T-helper 2 cell treated with Interferon-gamma antibody and Interleukin-4, amounts not matched to agents 5 μg/mL and 100 μg/mL, for 36 hours (primary cell): ENCODE measurements around the gene FGD2.

ENCODE experiments used
- DNase-seq: peaks from one replicate; pipeline ENCODE4 v3.0.0; 2021; ENCODE audit warnings: low spot score
- H3K27ac Mint-ChIP-seq: one replicate; pipeline ENCODE4 v1.8.0; 2021; ENCODE audit warnings: mild to moderate bottlenecking, mixed read lengths
- H3K27me3 Mint-ChIP-seq: one replicate; pipeline ENCODE4 v1.8.0; 2021; ENCODE audit warnings: low read depth, mixed read lengths
- H3K36me3 Mint-ChIP-seq: one replicate; pipeline ENCODE4 v1.8.0; 2021; ENCODE audit warnings: low read depth, mixed read lengths
- H3K4me1 Mint-ChIP-seq: one replicate; pipeline ENCODE4 v1.8.0; 2021; ENCODE audit warnings: low read depth, mixed read lengths
- H3K4me3 Mint-ChIP-seq: one replicate; pipeline ENCODE4 v1.8.0; 2022; ENCODE audit warnings: mild to moderate bottlenecking, moderate library complexity, mixed read lengths
- H3K9me3 Mint-ChIP-seq: one replicate; pipeline ENCODE4 v1.8.0; 2021; ENCODE audit warnings: mixed read lengths

FGD2 gene

DNA sequence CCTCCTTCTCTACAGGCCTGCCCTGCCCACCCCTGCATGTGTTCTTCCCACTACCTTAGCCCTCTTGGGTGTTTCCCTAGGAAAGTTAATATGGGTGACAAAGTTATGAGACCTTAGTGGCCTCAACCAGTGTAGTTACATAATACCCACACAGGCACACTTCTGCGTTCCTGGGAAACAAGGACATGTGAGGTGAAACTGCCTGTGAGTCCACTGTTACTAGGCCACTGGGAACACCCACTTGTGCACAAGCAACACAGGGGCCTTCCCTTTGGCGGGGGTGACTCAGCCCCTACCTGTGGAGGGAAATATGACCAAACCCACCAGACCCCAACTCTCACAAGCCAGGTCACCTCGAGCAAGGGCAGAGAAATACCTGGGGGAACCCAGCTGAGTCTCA, 38.2 kb upstream of the FGD2 start:
- Mint-ChIP-seq H3K36me3 (peaks cover 41% of the 10 kb centered on the region), H3K4me1 (peaks cover 21% of the 10 kb centered on the region), H3K9me3 (no peaks in the 10 kb centered on the region), H3K27me3 (no peaks in the 10 kb centered on the region), H3K4me3 (no peak overlapping the region), H3K27ac (no peak overlapping the region)
- DNase-seq = no peak

DNA sequence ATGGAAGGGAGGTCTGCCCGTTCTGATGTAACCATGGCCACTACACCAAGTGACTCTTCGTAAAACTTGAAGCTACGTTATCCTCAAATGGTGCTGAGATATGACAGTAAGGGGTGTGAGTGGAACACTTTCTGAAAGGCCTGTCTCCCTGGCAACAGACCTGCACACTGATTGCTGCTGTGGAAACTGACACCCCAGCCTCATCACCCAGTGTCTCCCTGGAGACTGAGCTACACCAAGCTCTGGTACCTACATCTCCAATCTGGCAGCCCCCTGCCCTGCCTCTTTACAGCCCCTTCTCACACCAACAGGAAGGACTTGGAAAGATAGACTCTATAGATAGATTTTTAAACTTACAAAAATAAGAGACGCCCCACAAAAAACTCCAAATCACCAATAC, 37.7 kb upstream of the FGD2 start:
- H3K36me3 Mint-ChIP-seq = peaks cover 46% of the 10 kb centered on the region
- peaks cover 17% of the 10 kb centered on the region for H3K4me1 Mint-ChIP-seq
- H3K9me3 Mint-ChIP-seq = no peaks in the 10 kb centered on the region
- H3K27ac Mint-ChIP-seq = no peak overlapping the region
- no peak overlapping the region for H3K4me3 Mint-ChIP-seq
- no peak for DNase-seq
- no peaks in the 10 kb centered on the region for H3K27me3 Mint-ChIP-seq

DNA sequence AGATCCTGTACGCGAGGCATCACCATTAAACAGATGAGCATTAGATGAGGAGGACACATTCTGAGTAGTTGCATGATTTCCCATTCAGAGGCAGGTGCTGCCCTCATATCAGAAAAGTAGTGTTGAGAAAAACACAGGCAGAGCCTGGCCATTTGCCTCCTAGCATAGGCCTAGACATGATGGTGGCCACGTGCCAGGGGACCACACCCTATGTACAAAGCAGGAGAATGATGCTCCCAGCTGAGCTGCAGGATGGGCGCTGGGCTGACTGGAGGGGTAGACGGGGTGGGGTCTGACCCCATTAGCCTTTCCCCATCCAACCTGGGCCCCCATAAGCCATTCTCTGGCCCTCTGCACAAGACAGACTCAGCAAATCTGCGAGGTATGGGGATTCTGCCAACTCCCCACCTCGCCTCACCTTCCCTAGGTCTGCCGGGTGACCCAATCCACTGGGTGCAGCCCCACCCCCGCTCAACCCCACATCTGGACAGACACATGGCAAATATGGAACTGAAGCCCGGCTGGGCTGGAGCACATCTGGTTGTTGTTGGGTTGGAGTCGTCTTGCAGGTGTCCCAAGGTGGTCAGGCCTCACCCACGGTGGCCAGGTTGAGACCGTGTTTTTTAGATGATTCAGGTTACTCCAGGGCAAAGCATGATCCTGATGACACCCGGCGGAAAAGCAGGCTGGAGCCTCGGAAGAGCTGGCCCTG, 37.0 kb upstream of the FGD2 start:
- Mint-ChIP-seq H3K27me3 (no peaks in the 10 kb centered on the region), H3K4me1 (peaks cover 11% of the 10 kb centered on the region), H3K4me3 (no peak overlapping the region), H3K36me3 (peaks cover 51% of the 10 kb centered on the region), H3K9me3 (no peaks in the 10 kb centered on the region), H3K27ac (no peak overlapping the region)
- no peak for DNase-seq

DNA sequence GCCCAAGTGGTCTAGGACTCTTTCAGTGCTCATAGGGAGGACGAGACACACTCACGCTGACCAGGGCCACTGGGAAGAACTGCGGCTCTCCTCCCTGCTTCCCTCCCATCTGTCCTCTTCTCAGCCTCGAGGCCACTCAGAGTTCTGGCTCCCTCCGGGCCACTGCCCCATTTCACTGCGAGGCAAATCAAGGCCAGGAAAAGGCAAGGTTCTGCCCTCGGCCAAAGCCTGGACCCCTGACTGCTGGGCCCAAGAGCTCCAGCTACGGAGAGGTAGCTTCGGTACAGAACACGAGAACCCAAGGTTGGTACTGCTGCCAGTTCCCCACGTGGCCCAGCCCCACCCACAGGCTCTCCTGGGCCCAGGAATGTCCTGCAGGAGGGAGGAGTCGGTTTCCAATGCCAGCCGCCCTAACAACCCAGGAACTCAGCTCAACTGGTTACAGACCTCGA, 36.2 kb upstream of the FGD2 start:
- H3K9me3 Mint-ChIP-seq = no peaks in the 10 kb centered on the region
- peaks cover 59% of the 10 kb centered on the region for H3K36me3 Mint-ChIP-seq
- no peaks in the 10 kb centered on the region for H3K27me3 Mint-ChIP-seq
- H3K4me1 Mint-ChIP-seq = peaks cover 3% of the 10 kb centered on the region
- no peak overlapping the region for H3K4me3 Mint-ChIP-seq
- no peak for DNase-seq
- H3K27ac Mint-ChIP-seq = no peak overlapping the region

DNA sequence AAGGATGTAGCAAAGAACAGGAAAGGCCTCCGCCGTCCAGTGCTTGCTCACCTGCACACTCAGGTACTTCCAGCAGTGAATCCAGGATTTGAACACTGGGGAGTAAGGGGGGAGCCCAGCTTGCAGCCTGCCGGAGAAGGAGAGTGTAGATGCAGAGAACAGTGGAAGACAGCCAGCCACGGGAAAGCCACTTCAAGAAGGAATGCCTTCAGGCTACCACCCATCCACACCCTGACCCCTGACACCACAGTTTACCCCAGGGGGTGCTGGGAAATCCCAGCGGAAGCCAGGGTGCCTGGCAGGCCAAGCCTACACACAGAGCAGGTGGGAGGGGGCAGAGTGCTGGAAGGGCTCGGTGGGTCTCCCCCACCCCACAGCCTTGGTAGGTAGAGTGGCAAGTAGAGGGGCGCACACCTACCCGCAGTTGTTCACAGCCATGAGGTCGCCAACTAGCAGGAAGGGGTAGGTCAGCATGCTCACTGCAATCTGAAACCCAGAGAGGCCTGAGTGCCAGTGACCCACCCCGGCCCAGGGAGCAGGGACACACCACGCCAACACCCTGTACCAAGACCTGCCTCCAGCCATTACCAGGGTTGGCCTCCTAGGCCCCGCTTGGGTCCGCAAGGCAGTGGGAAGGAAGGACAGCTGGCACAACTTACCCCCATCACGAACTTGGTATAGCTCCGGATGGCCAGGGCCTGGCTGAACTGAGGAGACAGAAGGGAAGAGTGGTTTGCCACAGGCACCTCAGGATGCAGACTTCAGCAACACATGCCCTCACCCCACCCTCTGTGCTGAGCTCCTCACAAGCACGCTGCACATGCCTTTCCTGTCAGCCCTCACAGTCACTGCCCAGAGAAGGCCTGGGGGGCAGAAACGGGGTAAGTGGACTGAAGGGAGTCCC, 35.2 kb upstream of the FGD2 start:
- Mint-ChIP-seq H3K36me3 (peaks cover 66% of the 10 kb centered on the region), H3K9me3 (no peaks in the 10 kb centered on the region), H3K4me3 (no peak overlapping the region), H3K27ac (no peak overlapping the region), H3K27me3 (no peaks in the 10 kb centered on the region), H3K4me1 (no peaks in the 10 kb centered on the region)
- DNase-seq = no peak

DNA sequence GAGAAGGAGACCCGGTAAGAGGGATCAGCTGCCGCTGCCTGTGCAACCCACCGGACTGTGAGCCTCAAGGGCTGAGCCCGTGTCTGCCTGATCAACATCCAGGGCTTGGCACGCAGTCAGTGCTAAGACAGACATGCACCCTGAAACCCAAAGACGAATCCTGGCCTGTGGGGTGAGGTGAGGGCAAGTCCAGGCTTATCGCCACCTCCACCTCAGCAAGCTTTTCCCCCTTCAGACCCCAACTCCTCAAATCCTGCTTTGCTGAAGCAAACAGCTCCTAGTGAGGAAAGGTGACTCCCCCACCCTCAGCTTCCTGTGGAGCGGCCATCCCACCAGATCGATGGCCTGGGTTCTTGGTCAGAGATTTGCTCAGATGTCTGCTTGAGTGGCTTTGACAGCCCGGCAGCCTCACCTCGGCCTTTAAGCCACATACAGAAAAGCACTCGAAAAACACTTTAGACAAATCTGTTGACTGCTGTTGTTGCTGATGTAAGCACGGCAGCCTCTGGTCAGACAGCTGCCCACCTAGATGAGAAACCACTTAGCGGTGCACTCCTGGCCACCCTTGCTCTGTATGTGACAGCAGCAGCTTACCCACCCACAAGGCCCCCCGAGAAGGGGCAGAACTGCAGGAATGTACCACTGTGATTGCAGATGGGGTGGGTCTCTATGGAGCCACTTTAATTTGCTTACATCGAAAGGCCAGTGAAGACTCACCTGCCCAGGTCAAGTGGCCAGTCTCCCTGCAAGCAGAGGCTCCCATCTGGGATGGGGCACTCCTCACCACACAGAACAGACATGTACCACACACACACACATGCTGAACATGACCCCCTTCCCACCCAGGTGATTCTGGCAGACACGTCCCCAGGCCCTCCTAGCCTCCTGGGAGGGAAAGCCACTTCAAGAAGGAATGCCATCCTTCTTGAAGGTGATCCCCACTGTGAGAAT, 34.3 kb upstream of the FGD2 start:
- Mint-ChIP-seq H3K9me3 (no peaks in the 10 kb centered on the region), H3K36me3 (peaks cover 72% of the 10 kb centered on the region), H3K27ac (no peak overlapping the region), H3K4me1 (no peaks in the 10 kb centered on the region), H3K4me3 (no peak overlapping the region), H3K27me3 (no peaks in the 10 kb centered on the region)
- DNase-seq = no peak

DNA sequence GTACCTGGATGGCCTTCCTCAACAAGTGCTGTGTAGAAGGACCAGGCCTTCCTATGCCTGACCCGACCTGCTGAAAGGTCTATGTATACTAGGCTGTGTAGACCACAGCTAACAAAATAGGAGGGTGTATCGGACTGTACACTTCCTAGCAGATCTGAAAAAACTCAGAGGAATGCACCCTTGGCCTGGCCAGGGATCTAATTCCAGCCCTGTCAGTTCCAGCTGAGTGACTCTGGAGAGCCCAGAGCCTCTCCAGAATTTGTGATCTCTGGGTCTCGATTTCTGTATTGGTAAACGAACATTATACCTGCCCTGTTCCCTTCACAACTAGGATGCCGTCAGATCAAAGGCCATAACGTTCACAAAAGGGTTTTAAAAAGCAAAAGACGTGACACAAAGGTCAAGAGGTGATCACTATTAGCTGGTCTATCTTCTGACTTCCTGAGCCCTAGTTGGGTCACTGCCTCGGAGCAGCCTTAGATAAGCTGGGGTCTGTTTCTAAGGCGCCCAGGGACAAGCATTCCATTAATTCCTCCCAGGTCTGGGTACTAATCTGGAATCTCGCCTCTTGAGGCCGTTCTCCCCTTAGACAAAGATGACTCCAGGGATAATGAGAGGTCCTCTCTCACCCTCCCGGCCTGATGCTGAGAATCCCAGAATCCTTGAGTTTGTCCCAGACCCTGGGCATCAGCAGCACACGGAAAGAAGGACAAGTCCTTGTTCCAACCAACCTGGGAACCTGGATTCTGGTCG, 33.4 kb upstream of the FGD2 start:
- Mint-ChIP-seq H3K9me3 (no peaks in the 10 kb centered on the region), H3K36me3 (peaks cover 79% of the 10 kb centered on the region), H3K4me3 (no peak overlapping the region), H3K27me3 (no peaks in the 10 kb centered on the region), H3K4me1 (no peaks in the 10 kb centered on the region), H3K27ac (no peak overlapping the region)
- DNase-seq = no peak

DNA sequence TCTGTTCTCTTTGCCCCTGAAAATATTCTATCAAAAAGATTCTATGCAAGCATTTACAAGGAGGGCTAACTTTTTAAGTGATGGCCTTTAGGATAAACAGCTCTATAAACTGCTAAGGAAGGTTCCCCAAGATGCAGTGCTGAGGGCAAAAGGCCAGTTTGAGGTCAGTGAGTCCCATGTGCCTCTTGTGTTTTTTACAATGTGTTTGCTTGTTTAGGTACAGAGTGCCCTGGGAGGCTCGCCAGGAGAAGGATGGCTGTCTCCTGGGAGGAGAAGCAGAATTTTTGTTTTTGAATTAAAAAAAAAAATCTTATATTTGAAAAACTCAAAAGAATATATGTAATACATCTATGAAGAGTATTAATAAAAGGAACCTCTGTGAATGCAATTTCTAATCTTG, 32.3 kb upstream of the FGD2 start:
- H3K27me3 Mint-ChIP-seq = no peaks in the 10 kb centered on the region
- no peak for DNase-seq
- no peak overlapping the region for H3K27ac Mint-ChIP-seq
- H3K36me3 Mint-ChIP-seq = peaks cover 83% of the 10 kb centered on the region
- no peak overlapping the region for H3K4me3 Mint-ChIP-seq
- H3K4me1 Mint-ChIP-seq = peaks cover 2% of the 10 kb centered on the region
- H3K9me3 Mint-ChIP-seq = no peaks in the 10 kb centered on the region

DNA sequence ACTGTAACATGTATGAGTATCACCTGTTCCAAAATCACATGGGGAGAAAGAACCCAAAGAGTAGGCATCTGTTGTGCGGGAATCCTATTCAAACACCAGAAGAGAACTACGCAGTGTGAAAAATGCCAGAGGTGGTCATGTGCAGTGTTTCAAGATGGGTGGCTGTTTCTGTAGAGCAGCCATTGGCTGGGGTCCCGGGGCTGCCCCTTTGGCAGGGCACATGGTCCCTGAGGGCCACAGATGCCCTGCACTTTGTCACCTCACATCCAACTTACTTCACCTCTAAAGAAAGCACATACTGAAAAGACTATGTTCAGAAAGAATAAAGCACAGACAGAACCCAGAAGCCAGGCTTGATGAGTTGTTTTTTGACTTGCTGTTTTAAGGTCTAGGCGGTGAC, 31.8 kb upstream of the FGD2 start:
- Mint-ChIP-seq H3K27ac (no peak overlapping the region), H3K4me3 (no peak overlapping the region), H3K27me3 (no peaks in the 10 kb centered on the region), H3K9me3 (no peaks in the 10 kb centered on the region), H3K36me3 (peaks cover 83% of the 10 kb centered on the region), H3K4me1 (peaks cover 2% of the 10 kb centered on the region)
- DNase-seq = no peak

DNA sequence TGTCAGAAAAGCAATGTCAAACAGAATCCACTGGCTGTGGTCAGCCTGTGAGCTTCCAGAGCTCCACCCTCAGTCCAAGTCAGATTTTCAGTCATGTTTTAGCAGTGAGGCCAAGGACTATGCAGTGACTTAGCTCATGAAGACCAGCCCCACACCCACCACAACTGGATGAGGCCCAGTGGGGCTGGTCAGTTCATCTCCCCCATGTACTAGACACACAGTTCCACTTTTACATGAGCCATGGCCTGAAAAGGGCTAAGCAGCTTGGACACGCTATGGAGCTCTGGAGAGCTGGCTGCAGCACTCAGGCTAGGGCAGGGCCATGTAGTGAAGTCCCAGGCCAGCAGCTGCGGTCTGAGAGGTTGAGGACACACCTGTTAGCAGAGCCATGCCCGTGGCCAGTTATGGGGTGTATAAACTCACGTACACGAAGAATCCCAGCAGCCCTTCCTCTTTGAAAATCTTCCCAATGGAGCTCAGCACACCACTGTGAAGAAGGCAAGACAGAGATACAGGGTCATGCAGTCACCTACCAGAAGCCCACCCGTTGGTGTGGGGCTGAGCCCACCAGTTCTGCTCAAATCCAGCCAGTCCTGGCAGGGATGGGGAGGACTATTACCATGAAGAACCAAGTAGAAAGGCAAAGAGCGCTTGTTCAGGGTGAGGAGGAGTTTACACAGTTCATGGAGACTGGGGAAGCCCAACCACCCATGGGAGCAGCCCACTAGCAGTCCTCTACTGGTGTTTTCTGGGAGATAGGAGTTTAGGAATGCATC, 30.0 kb upstream of the FGD2 start:
- no peak overlapping the region for H3K27ac Mint-ChIP-seq

DNA sequence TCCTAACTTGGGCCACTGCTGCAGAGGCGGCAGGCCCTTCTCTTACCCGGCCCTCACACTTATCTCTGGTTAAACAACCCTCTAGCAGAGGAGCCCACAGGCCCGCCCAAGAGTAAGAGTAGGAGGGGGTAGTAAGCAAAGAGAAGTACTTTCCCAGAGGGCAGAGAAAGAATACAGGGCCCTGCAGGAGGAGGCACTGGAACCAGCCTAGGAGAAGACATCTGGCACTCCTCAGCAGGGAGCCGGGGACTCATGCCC, 29.5 kb upstream of the FGD2 start:
- Mint-ChIP-seq H3K36me3 (peaks cover 77% of the 10 kb centered on the region), H3K9me3 (no peaks in the 10 kb centered on the region), H3K4me3 (no peak overlapping the region), H3K4me1 (peaks cover 20% of the 10 kb centered on the region), H3K27ac (no peak overlapping the region), H3K27me3 (no peaks in the 10 kb centered on the region)
- DNase-seq = no peak

More for the DNA sequence above, 30.0 kb upstream of the FGD2 start:
- Mint-ChIP-seq H3K4me3 (no peak overlapping the region), H3K27me3 (no peaks in the 10 kb centered on the region), H3K36me3 (peaks cover 77% of the 10 kb centered on the region), H3K9me3 (no peaks in the 10 kb centered on the region), H3K4me1 (peaks cover 15% of the 10 kb centered on the region)
- DNase-seq = no peak

DNA sequence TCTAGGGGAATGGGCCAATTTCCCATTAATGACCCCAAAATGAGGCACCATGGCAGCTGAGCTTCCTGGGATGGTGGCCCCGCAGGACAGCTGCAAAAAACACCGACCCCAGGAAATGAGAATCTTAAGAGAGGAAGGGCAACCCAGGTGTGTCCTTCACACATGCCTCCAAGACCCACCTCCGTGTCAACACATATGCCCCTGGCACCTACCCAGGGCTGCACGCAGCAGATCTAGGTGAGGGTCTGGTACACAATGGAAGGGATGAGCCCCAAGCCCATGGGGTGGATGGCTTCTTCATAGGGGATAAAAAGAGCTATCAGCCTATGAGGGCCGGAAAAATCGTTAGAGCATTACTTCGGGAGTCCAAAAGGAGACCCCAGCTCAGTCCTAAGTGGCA, 28.9 kb upstream of the FGD2 start:
- DNase-seq = no peak
- Mint-ChIP-seq H3K9me3 (no peaks in the 10 kb centered on the region), H3K27me3 (no peaks in the 10 kb centered on the region), H3K36me3 (peaks cover 71% of the 10 kb centered on the region), H3K4me1 (peaks cover 20% of the 10 kb centered on the region), H3K4me3 (no peak overlapping the region), H3K27ac (no peak overlapping the region)

DNA sequence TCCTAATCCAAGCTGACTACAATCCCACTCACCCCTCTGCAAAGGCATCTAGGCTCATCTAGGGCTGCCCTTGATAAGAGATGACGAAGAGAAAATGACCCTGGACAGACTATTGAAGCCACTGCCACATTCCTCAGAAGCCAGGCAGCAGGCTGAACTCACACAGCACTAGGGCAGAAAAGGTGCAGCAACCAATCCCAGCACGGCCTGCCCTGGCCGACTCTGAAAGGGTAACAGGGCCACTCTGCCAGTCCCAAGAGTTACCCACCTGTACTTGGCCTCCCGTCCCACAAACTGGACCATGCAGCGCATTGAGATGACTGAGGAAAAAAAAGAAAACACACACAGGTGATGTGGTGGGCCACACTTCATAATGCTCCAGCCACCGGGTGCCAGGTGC, 28.5 kb upstream of the FGD2 start:
- H3K9me3 Mint-ChIP-seq = no peaks in the 10 kb centered on the region
- DNase-seq = no peak
- H3K4me3 Mint-ChIP-seq = no peak overlapping the region
- peaks cover 71% of the 10 kb centered on the region for H3K36me3 Mint-ChIP-seq
- no peak overlapping the region for H3K27ac Mint-ChIP-seq
- H3K4me1 Mint-ChIP-seq = peaks cover 24% of the 10 kb centered on the region
- H3K27me3 Mint-ChIP-seq = no peaks in the 10 kb centered on the region
